Measurements from ENCODE around the gene ZNF639. TPM values are rescaled to one million over a fixed set of nuclear protein-coding genes. Genes with fewer than 3 reads are reported as not detected.
A peak's percentile ranks its signal among the peaks of the same experiment; 100 is the strongest.

The ZNF639 gene
- total and polyA plus RNA-seq, 9 of the 15 experiments (the other 6 are each of a cell fraction or from before 2014, with no cell fraction given), result 17.6 to 88.1 (median 53.7) TPM

DNA sequence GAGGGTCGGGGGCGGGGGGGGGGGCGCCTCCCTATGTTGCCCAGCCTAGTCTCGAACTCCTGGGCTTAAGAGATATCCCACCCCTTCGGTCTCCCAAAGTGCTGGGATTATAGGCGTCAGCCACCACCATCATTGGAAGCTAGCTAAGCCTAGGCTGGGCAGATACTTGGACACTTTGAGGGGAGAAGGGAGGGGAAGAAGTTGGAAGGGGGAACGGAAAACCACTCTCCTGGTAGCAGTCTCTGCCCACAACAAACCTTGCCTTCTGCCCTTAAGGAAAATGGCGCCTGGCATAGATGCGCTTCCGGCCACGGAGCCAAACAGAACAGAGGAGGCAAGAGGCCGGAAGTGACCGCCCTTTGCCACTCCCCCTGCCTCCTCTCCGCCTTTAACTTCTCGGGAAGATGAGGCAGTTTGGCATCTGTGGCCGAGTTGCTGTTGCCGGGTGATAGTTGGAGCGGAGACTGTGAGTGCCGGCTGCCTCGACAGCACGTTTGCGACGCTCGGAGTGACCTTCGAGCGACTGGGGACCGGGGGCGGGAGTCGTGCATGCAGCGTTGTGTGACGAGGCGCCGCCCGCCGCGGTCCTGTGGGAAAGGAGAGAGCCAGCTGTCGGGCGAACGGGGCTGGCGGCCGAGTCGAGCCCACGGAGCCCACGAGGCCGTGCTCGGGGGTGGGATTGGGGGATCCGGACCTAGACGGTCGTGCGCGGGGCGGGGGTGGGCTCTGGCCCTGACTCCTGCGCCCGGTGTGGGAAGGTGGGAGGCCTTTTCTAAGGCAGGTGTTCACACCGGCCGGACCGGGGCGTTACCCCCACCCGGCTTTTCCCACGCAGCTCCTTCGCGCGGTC, 24.7 kb downstream of the ZNF639 start, which contains the start of gene MFN1 (continued):
- TF ChIP-seq ELF4 (CRISPR knock-in tag; IDR thresholded peaks at IDR 0.05) (0 out of 2 replicates have a peak, but pooled peaks have one; percentile 21), ZZZ3 (IDR thresholded peaks at IDR 0.05) (no peak), NR2C1 (IDR thresholded peaks at IDR 0.05) (peak; percentile 78), NR2C1 (tag; IDR thresholded peaks at IDR 0.05) (peak; percentile 87), KLF6 (CRISPR knock-in tag; IDR thresholded peaks at IDR 0.05; ENCODE audit: borderline replicate concordance) (no peak), ZNF143 (CRISPR knock-in tag; IDR thresholded peaks at IDR 0.05) (0 out of 2 replicates have a peak, but pooled peaks have one; percentile 24), GATAD2A (IDR thresholded peaks at IDR 0.05) (no peak), DNMT1 (IDR thresholded peaks at IDR 0.05) (no peak), LARP7 (IDR thresholded peaks at IDR 0.05) (no peak), HMG20B (CRISPR knock-in tag; IDR thresholded peaks at IDR 0.05) (no peak), ELF1 (tag; IDR thresholded peaks at IDR 0.05) (peak; percentile 93), SETDB1 (IDR thresholded peaks at IDR 0.05; ENCODE audit: low read length) (no peak), BCL6 (CRISPR knock-in tag; IDR thresholded peaks at IDR 0.05) (no peak), SLC30A9 (CRISPR knock-in tag; IDR thresholded peaks at IDR 0.05) (no peak), ZSCAN32 (CRISPR knock-in tag; IDR thresholded peaks at IDR 0.05) (no peak), KHSRP (IDR thresholded peaks at IDR 0.05) (no peak), NFXL1 (CRISPR knock-in tag; IDR thresholded peaks at IDR 0.05) (no peak), CBX3 (IDR thresholded peaks at IDR 0.05; ENCODE audit: borderline replicate concordance in 1 of 2, low read length in 2 of 2) (peak in 1 of 2 experiments; percentile 74; a peak in 1 of 3 replicates), NFYB (IDR thresholded peaks at IDR 0.05; ENCODE audit: extremely low read depth, insufficient read length) (peak; percentile 40), EZH2 (IDR thresholded peaks at IDR 0.05; ENCODE audit: borderline replicate concordance, low read depth, low read length) (no peak), KDM5B (IDR thresholded peaks at IDR 0.05; ENCODE audit: insufficient replicate concordance, low read depth, low read length) (peak; percentile 73)
- TF ChIP-seq, protein P1, sequence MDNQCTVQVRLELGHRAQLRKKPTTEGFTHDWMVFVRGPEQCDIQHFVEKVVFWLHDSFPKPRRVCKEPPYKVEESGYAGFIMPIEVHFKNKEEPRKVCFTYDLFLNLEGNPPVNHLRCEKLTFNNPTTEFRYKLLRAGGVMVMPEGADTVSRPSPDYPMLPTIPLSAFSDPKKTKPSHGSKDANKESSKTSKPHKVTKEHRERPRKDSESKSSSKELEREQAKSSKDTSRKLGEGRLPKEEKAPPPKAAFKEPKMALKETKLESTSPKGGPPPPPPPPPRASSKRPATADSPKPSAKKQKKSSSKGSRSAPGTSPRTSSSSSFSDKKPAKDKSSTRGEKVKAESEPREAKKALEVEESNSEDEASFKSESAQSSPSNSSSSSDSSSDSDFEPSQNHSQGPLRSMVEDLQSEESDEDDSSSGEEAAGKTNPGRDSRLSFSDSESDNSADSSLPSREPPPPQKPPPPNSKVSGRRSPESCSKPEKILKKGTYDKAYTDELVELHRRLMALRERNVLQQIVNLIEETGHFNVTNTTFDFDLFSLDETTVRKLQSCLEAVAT (IDR thresholded peaks at IDR 0.05), result no peak
- TF ChIP-seq, protein P2, sequence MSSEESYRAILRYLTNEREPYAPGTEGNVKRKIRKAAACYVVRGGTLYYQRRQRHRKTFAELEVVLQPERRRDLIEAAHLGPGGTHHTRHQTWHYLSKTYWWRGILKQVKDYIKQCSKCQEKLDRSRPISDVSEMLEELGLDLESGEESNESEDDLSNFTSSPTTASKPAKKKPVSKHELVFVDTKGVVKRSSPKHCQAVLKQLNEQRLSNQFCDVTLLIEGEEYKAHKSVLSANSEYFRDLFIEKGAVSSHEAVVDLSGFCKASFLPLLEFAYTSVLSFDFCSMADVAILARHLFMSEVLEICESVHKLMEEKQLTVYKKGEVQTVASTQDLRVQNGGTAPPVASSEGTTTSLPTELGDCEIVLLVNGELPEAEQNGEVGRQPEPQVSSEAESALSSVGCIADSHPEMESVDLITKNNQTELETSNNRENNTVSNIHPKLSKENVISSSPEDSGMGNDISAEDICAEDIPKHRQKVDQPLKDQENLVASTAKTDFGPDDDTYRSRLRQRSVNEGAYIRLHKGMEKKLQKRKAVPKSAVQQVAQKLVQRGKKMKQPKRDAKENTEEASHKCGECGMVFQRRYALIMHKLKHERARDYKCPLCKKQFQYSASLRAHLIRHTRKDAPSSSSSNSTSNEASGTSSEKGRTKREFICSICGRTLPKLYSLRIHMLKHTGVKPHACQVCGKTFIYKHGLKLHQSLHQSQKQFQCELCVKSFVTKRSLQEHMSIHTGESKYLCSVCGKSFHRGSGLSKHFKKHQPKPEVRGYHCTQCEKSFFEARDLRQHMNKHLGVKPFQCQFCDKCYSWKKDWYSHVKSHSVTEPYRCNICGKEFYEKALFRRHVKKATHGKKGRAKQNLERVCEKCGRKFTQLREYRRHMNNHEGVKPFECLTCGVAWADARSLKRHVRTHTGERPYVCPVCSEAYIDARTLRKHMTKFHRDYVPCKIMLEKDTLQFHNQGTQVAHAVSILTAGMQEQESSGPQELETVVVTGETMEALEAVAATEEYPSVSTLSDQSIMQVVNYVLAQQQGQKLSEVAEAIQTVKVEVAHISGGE (CRISPR knock-in tag; IDR thresholded peaks at IDR 0.05), result peak in 2 of 3 experiments; percentile 87 to 93; a peak in 3 of 6 replicates
- TF ChIP-seq, protein P3, sequence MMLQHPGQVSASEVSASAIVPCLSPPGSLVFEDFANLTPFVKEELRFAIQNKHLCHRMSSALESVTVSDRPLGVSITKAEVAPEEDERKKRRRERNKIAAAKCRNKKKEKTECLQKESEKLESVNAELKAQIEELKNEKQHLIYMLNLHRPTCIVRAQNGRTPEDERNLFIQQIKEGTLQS (IDR thresholded peaks at IDR 0.05), result no peak
- TF ChIP-seq, protein P3 (CRISPR knock-in tag; conservative IDR thresholded peaks at IDR 0.05), result no peak

All from K562 (cell line).